Bronchial epithelial cell (primary cell): ENCODE results near the gene C2orf81. TPM values are rescaled to one million over a fixed set of nuclear protein-coding genes. Genes with fewer than 3 reads are reported as not detected.

ENCODE experiments used
- DNase-seq: peaks from one replicate; pipeline ENCODE4 v3.0.0-alpha.2; 2010; ENCODE audit warnings: low read depth
- FAIRE-seq: peaks from 2 replicates; lab custom pipeline; 2011; peaks lifted over from hg19 to GRCh38; lab: Jason Lieb, UNC
- H3K27me3 ChIP-seq: 2 replicates; pipeline ENCODE4 v1.5.1; 2011; ENCODE audit warnings: low read length; ENCODE audit not compliant: control insufficient read depth, insufficient read depth
- H3K36me3 ChIP-seq: 2 replicates; pipeline ENCODE4 v1.5.1; 2011; ENCODE audit warnings: low read length; ENCODE audit not compliant: control insufficient read depth, insufficient read depth
- H3K4me3 ChIP-seq: 2 replicates; pipeline ENCODE4 v1.5.1; 2011; ENCODE audit warnings: mild to moderate bottlenecking, low read depth, low read length, control low read depth
- total RNA-seq: library from RNA; depleted of rRNA; stranded (reverse); fragments of >200 nt; gene quantifications from 2 replicates; pipeline ENCODE4 v1.2.1, GENCODE V29; 2014
- TF ChIP-seq, protein P1 (sequence below): IDR thresholded peaks from 2 replicates; pipeline ENCODE4 v1.5.1; 2011; ENCODE audit warnings: mild to moderate bottlenecking, moderate library complexity, low read length, control low read depth, inconsistent platforms; ENCODE audit not compliant: insufficient read depth, severe bottlenecking

The C2orf81 gene
- total RNA-seq, 1 donor from 2014 or later: 0.26 TPM

GRCh38 chr2:74458938-74459363 lies 37.5 kb upstream of the C2orf81 start:
- peaks cover 10% of the 10 kb centered on the region for H3K36me3 ChIP-seq
- no peaks in the 10 kb centered on the region for H3K27me3 ChIP-seq
- peak overlapping the region; percentile 83 for H3K4me3 ChIP-seq
- FAIRE-seq (no peak), DNase-seq (no peak)
- TF ChIP-seq, protein P1, sequence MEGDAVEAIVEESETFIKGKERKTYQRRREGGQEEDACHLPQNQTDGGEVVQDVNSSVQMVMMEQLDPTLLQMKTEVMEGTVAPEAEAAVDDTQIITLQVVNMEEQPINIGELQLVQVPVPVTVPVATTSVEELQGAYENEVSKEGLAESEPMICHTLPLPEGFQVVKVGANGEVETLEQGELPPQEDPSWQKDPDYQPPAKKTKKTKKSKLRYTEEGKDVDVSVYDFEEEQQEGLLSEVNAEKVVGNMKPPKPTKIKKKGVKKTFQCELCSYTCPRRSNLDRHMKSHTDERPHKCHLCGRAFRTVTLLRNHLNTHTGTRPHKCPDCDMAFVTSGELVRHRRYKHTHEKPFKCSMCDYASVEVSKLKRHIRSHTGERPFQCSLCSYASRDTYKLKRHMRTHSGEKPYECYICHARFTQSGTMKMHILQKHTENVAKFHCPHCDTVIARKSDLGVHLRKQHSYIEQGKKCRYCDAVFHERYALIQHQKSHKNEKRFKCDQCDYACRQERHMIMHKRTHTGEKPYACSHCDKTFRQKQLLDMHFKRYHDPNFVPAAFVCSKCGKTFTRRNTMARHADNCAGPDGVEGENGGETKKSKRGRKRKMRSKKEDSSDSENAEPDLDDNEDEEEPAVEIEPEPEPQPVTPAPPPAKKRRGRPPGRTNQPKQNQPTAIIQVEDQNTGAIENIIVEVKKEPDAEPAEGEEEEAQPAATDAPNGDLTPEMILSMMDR: no peak

DNA sequence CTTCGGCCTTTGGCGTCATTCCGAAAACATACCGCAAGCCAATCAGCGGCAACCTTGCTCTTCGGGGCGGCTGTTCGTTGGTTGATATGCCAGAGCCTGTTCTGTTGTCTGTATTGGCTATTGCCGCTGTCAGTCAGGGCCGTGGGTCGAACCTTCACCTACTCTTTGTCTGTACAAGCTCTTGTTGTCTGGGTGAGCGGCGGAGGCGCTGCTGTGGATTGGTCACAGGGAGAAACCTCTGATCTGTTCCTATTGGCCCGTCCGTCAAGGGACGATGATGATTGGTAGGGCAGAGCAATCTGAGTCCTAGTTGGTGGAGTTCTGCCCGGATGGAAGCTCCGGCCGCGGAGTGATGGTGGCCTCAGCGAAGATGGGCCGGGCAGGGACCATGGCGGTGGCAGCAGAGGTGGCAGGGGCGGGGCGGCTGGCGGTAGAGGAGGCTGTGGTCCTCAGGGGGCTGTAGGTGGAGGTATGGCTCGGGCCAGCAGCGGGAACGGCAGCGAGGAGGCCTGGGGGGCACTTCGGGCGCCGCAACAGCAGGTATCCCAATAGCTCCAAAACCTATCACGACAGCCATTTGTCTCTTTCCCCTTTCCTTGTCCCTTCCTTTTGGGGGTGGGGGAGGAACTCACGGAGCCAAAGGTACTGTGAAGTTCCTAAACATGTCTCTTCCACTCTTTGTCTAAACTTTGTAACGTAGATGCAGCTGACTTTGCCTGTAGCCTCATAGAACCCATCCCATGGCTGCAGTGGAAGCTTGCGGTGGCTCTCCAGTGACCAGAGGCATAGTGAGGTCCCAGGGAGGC lies 36.9 kb upstream of the C2orf81 start, which contains the start of gene WBP1:
WBP1 (plus strand) TSS at position 307 of the 806 bp plus-strand sequence; CDS start at position 472, 165 bp downstream.
- H3K36me3 ChIP-seq: peaks cover 10% of the 10 kb centered on the region
- TF ChIP-seq, protein P1: no peak
- FAIRE-seq (peak; percentile 75), DNase-seq (peak; percentile 100)
- H3K4me3 ChIP-seq: peak within 1 kb of the TSS; percentile 83
- no peaks in the 10 kb centered on the region for H3K27me3 ChIP-seq

- peaks cover 7% of the 10 kb centered on the region for H3K36me3 ChIP-seq
- TF ChIP-seq, protein P1: no peak
- peak overlapping the region; percentile 65 for H3K4me3 ChIP-seq
- no peak for FAIRE-seq
- DNase-seq: peak; percentile 32
- H3K27me3 ChIP-seq: no peaks in the 10 kb centered on the region
These were observed 36.2 kb upstream of the C2orf81 start for GRCh38 chr2:74457549-74458131.

GRCh38 chr2:74457129-74457548 lies 35.7 kb upstream of the C2orf81 start:
- peak; percentile 22 for DNase-seq
- TF ChIP-seq, protein P1: no peak
- no peaks in the 10 kb centered on the region for H3K27me3 ChIP-seq
- peak overlapping the region; percentile 65 for H3K4me3 ChIP-seq
- peaks cover 3% of the 10 kb centered on the region for H3K36me3 ChIP-seq
- FAIRE-seq: no peak

DNA sequence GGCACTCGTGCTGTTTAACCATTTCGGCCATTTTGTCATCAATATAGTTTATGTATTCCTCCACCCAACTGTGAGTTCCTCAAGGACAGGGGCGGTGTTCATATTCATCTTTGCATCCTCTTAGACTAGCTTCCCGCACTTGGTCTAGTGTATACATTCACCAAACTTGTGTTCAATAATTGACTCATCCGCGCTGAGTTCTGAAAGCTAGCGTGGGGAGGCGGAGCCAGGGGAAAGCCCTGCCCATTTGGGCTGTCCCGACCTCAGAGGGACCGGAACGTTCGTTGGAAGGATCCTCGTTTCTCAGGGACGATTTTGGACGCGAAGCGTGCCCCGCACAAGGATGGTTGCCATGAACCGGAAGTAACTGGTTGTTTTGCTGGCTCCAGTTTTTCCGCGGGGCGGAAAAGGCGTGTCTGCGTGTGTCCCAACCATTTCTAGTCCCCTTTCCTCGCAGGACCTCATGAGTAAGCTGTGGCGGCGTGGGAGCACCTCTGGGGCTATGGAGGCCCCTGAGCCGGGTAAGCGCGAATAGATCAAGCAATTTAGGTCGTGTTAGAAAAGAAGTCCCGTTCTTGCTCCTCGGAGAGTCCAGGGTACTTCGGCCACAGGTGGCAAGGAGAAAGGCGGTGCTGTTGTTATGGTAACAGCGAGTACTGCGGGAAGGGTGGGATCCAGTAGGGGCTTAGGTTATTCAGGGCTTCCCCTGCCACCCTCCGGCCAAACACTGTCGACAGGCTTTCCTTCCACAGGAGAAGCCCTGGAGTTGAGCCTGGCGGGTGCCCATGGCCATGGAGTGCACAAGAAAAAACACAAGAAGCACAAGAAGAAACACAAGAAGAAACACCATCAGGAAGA lies 33.5 kb upstream of the C2orf81 start, which contains the start of gene INO80B:
INO80B (plus strand) TSS at position 434 of the 858 bp plus-strand sequence; CDS start at position 464, 30 bp downstream.
- TF ChIP-seq, protein P1: no peak
- Histone ChIP-seq H3K4me3 (peak within 1 kb of the TSS; percentile 64), H3K36me3 (no peaks in the 10 kb centered on the region), H3K27me3 (no peaks in the 10 kb centered on the region)
- DNase-seq: peak; percentile 96
- FAIRE-seq: peak; percentile 66
